ENCODE measurements around the gene UNKL.

Gene UNKL

DNA sequence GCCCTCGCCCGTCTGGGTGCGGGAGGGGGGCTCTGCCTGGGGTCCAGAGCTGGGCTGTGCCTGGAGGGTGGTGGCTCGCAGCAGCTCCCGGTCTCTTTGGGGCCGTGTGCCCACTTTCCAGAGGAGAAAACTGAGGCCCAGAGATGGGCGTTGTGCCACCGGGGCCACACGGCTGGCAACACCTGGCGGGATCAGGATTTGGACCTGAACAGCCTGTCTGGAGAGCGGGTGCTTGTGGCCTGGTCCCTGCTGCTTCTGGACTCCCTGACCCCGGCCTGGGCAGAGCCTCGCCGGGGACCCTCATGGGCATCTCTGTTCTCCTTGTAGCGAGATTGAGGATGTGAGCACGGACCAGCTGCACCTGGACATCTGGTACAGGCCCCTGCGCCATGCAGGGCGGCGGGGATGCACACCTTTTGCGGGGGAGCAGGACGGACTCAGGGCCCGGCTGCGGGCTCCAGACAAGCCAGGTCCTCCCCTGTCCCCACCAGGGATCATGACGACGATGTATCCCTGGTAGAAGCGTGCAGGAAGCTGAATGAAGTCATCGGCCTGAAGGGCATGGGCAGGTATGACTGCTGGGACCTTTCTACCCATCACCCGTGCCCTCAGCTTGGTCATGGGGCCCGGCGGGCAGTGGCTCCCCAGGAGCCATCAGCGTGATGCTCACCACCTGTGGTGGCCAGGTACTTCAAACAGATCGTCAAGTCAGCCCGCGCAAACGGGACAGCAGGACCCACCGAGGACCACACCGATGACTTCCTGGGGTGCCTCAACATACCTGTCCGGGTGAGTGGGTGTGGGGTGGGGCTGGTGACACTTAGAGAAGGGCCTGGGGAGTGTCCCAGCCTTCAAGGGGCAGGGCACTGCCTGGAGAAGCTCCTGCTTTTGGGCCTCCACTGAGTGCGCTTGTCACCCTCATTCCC, 72.7 kb downstream of the UNKL start:
- TF ChIP-seq, protein P1, sequence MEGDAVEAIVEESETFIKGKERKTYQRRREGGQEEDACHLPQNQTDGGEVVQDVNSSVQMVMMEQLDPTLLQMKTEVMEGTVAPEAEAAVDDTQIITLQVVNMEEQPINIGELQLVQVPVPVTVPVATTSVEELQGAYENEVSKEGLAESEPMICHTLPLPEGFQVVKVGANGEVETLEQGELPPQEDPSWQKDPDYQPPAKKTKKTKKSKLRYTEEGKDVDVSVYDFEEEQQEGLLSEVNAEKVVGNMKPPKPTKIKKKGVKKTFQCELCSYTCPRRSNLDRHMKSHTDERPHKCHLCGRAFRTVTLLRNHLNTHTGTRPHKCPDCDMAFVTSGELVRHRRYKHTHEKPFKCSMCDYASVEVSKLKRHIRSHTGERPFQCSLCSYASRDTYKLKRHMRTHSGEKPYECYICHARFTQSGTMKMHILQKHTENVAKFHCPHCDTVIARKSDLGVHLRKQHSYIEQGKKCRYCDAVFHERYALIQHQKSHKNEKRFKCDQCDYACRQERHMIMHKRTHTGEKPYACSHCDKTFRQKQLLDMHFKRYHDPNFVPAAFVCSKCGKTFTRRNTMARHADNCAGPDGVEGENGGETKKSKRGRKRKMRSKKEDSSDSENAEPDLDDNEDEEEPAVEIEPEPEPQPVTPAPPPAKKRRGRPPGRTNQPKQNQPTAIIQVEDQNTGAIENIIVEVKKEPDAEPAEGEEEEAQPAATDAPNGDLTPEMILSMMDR (IDR thresholded peaks at IDR 0.05) = no peak
- Histone ChIP-seq H3K27ac (no peak overlapping the region), H3K27me3 (peaks cover 0 to 32% of the 10 kb centered on the region in 2 donors), H3K4me1 (peaks cover 0 to 14% (median 11%) of the 10 kb centered on the region in 4 donors), H3K9me3 (no peaks in the 10 kb centered on the region), H3K36me3 (peaks cover 0 to 5% (median 0%) of the 10 kb centered on the region in 3 donors), H3K4me3 (no peak overlapping the region)
- DNase-seq = no peak
- intact Hi-C loops (cut with DNase I; ENCODE audit: low total_unique reads) = no loop called here

DNA sequence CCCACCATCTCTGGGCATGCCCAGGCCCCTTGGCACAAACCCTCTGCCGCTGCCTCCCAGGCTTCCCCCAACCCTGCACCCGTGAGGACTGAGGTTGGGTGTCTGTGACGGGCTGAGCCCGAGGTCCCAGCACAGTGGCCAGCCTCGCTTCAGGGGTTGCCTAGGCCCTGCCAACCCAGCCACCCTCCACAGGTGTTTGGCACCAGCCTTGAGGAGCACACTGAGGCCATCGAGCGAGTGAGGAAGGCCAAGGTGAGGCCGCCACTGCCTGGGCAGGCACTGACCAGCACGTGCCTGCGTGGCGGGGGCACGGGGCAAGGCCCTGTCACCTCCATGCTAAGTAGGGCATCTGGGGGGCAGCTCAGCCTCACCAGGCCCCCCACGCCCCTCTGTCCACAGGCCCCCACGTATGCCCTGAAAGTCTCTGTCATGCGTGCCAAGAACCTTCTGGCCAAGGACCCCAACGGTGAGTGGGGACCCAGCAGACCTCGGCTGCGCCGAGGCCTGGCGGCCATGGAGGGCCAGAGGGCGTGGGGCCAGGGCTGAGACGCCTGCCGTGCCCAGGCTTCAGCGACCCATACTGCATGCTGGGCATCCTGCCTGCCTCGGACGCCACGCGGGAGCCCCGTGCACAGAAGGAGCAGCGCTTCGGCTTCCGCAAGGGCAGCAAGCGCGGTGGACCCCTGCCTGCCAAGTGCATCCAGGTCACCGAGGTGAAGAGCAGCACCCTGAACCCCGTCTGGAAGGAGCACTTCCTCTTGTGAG, 73.6 kb downstream of the UNKL start:
- no peaks in the 10 kb centered on the region for H3K36me3 ChIP-seq
- no peak overlapping the region for H3K4me3 ChIP-seq
- H3K9me3 ChIP-seq = no peaks in the 10 kb centered on the region
- TF ChIP-seq, protein P1 (IDR thresholded peaks at IDR 0.05) = no peak
- peaks cover 0 to 40% of the 10 kb centered on the region in 2 donors for H3K27me3 ChIP-seq
- DNase-seq = no peak
- intact Hi-C loops (cut with DNase I; ENCODE audit: low total_unique reads) = no loop called here
- no peak overlapping the region for H3K27ac ChIP-seq
- peaks cover 0 to 14% (median 11%) of the 10 kb centered on the region in 4 donors for H3K4me1 ChIP-seq

DNA sequence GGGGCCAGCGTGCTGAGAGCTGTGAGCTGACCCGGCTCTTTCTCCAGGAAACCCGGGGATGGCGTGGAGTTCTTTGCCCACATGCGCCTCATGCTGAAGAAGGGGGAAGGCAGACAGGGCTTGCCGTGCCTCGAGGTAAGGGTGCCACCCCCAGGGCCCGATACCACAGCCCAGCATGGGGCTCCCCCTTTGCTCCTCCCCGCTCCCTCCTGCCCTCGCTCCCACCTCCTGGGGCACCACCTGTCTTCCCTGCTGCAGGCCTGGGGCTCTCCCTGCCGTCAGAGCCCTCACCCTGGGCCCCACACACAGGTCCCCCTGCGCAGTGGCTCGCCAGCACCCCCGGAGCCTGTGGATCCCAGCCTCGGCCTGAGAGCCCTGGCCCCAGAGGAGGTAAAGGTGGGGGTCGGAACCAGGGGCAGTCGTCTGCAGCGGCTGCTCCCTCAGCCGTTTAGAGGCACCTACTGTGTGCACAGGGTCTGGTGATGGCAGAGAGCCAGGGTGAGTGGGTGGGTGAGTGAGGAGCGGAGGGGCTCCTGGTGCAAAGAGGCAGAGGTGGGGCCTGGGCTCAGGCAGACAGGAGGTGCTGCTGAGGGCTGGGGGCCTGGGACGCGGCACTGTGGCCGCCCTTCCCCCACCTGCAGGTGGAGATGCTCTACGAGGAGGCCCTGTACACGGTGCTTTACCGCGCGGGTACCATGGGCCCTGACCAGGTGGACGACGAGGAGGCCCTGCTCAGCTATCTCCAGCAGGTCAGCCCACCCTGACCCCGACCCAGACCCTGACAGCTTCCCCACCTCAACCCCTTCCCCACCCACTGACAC, 75.4 kb downstream of the UNKL start:
- H3K27ac ChIP-seq = no peak overlapping the region
- H3K4me3 ChIP-seq = no peak overlapping the region
- intact Hi-C loops (cut with DNase I; ENCODE audit: low total_unique reads) = no loop called here
- peaks cover 0 to 19% (median 16%) of the 10 kb centered on the region in 4 donors for H3K4me1 ChIP-seq
- no peaks in the 10 kb centered on the region for H3K9me3 ChIP-seq
- H3K36me3 ChIP-seq = no peaks in the 10 kb centered on the region
- TF ChIP-seq, protein P1 (IDR thresholded peaks at IDR 0.05) = no peak
- H3K27me3 ChIP-seq = peaks cover 3 to 59% of the 10 kb centered on the region in 2 donors
- DNase-seq = no peak

DNA sequence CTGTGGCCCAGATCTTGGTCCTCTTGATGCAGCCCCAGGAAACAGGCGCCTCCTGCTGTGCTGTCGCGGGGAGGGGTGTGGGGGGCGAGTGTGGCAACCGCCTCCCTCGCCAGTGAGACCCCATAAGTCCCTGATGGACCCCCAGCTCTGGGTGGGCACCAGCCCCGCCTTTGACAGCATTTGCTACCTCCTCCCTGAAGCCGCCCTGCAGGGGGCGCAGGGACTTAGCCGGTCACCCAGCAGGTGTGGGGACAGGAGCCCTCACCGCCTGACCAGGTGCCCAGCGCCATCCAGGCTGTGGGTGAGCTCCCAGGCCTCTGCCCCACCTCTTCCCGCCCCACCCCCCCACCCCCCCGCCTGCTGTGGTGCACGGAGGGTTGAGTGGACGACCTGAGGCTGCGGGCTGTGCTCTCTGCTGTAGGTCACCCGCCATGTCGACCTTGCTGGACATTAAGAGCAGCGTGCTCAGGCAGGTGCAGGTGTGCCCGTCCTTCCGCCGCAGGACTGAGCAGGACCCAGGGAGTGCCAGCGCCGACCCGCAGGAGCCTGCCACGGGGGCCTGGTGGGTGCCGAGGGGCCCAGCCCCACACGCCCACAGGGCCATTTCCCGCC, 76.3 kb downstream of the UNKL start:
- Histone ChIP-seq H3K36me3 (no peaks in the 10 kb centered on the region), H3K27me3 (peaks cover 11 to 67% of the 10 kb centered on the region in 2 donors), H3K4me1 (peaks cover 0 to 23% (median 22%) of the 10 kb centered on the region in 4 donors), H3K9me3 (no peaks in the 10 kb centered on the region), H3K27ac (no peak overlapping the region), H3K4me3 (no peak overlapping the region)
- intact Hi-C loops (cut with DNase I; ENCODE audit: low total_unique reads) = no loop called here
- DNase-seq = no peak
- TF ChIP-seq, protein P1 (IDR thresholded peaks at IDR 0.05) = no peak

DNA sequence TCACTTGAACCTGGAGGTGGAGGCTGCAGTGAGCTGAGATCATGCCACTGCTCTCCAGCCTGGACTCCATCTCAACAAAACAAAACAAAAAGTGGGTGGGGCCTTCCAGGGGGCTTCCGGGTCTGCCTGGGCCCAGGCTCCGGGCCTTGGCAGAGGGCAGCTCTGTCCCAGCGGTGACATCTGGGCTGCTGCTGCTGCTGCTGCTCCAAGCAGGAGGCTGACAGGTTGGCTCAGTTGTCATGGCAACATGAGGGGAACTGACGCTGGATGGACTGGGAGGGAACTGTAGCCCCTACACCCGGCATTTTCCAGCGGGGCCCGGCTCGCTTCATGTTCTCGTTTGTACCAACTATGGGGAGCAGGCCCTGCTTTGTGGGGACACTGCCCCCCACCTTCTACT, 77.0 kb downstream of the UNKL start:
- H3K27ac ChIP-seq = no peak overlapping the region
- no peak overlapping the region for H3K4me3 ChIP-seq
- TF ChIP-seq, protein P1 (IDR thresholded peaks at IDR 0.05) = no peak
- intact Hi-C loops (cut with DNase I; ENCODE audit: low total_unique reads) = no loop called here
- no peaks in the 10 kb centered on the region for H3K9me3 ChIP-seq
- H3K27me3 ChIP-seq = peaks cover 13 to 74% of the 10 kb centered on the region in 2 donors
- no peaks in the 10 kb centered on the region for H3K36me3 ChIP-seq
- peaks cover 0 to 22% (median 21%) of the 10 kb centered on the region in 4 donors for H3K4me1 ChIP-seq
- no peak for DNase-seq
